ENCODE results near the gene POU2F1. TPM values are rescaled to one million over a fixed set of nuclear protein-coding genes. Genes with fewer than 3 reads are reported as not detected.

POU2F1 gene
- total RNA-seq, 1 donor from 2014 or later = 3.9 TPM

DNA sequence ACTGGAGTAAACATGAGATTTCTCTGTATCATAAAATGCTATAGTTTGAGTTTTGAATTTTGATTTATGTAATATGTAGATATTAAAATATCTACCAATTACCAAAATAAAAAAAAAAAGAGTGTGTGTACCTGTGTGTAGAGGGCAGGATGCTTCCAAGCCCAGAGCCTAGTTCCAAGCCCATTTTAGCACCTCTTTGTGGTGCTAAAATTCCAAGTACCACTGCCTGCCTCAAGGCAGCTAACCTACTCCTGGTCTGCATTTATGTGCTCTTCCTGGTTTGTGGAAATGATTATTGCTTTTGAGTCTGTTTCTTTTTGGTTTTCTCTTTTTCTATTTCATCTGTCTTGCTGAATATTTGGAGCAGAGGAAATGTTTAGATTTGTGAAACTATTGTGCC is 8.7 kb upstream of the POU2F1 start:
- no peak for FAIRE-seq
- H3K36me3 ChIP-seq (ENCODE audit: control insufficient read depth, insufficient read depth, low read length) = no peaks in the 10 kb centered on the region
- TF ChIP-seq CTCF (IDR thresholded peaks at IDR 0.05; ENCODE audit: insufficient read depth, low read length, severe bottlenecking) = no peak

GRCh38 chr1:167216809-167217208 is 3.9 kb upstream of the POU2F1 start:
- H3K36me3 ChIP-seq (ENCODE audit: control insufficient read depth, insufficient read depth, low read length) = no peaks in the 10 kb centered on the region
- no peak overlapping the region for H3K4me3 ChIP-seq (ENCODE audit: low read depth, low read length)
- no peaks in the 10 kb centered on the region for H3K27me3 ChIP-seq (ENCODE audit: control insufficient read depth, insufficient read depth, low read length)
- no peak for FAIRE-seq
- TF ChIP-seq CTCF (IDR thresholded peaks at IDR 0.05; ENCODE audit: insufficient read depth, low read length, severe bottlenecking) = no peak
- no peak for DNase-seq (ENCODE audit: low read depth)

More for the DNA sequence above, 8.7 kb upstream of the POU2F1 start:
- Histone ChIP-seq H3K4me3 (ENCODE audit: low read depth, low read length) (no peak overlapping the region), H3K27me3 (ENCODE audit: control insufficient read depth, insufficient read depth, low read length) (no peaks in the 10 kb centered on the region)
- DNase-seq (ENCODE audit: low read depth) = no peak

DNA sequence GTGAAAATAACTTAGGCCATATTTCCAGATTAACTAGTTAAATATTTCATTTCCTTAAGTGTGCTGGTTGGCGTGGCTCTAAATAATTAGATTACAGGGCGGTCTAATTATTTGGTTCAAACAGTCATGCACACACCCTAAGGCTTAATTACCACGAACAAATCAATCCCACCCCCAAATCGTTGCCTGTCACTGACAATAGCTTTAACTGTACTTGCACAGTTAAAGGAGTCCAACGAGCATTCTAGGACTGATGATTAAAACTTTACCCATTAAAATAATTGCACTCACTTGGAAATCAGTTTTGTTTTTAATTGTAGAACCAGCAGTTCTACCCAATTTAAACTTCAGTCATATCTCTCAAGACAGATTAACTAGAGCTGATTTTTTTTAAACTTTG is 1.5 kb upstream of the POU2F1 start:
- H3K4me3 ChIP-seq (ENCODE audit: low read depth, low read length) = peak overlapping the region; percentile 77
- no peaks in the 10 kb centered on the region for H3K36me3 ChIP-seq (ENCODE audit: control insufficient read depth, insufficient read depth, low read length)
- no peak for DNase-seq (ENCODE audit: low read depth)
- H3K27me3 ChIP-seq (ENCODE audit: control insufficient read depth, insufficient read depth, low read length) = no peaks in the 10 kb centered on the region
- no peak for TF ChIP-seq CTCF (IDR thresholded peaks at IDR 0.05; ENCODE audit: insufficient read depth, low read length, severe bottlenecking)
- FAIRE-seq = no peak

- FAIRE-seq (no peak), DNase-seq (ENCODE audit: low read depth) (peak; percentile 80)
- no peak for TF ChIP-seq CTCF (IDR thresholded peaks at IDR 0.05; ENCODE audit: insufficient read depth, low read length, severe bottlenecking)
- peak overlapping the region; percentile 77 for H3K4me3 ChIP-seq (ENCODE audit: low read depth, low read length)
- H3K36me3 ChIP-seq (ENCODE audit: control insufficient read depth, insufficient read depth, low read length) = no peaks in the 10 kb centered on the region
- no peaks in the 10 kb centered on the region for H3K27me3 ChIP-seq (ENCODE audit: control insufficient read depth, insufficient read depth, low read length)
These were observed 795 bp upstream of the POU2F1 start for GRCh38 chr1:167219646-167220536.

- no peak for DNase-seq (ENCODE audit: low read depth)
- FAIRE-seq = no peak
- no peaks in the 10 kb centered on the region for H3K36me3 ChIP-seq (ENCODE audit: control insufficient read depth, insufficient read depth, low read length)
- H3K4me3 ChIP-seq (ENCODE audit: low read depth, low read length) = peak overlapping the region; percentile 72
- H3K27me3 ChIP-seq (ENCODE audit: control insufficient read depth, insufficient read depth, low read length) = no peaks in the 10 kb centered on the region
- no peak for TF ChIP-seq CTCF (IDR thresholded peaks at IDR 0.05; ENCODE audit: insufficient read depth, low read length, severe bottlenecking)
These were observed 546 bp downstream of the POU2F1 start for GRCh38 chr1:167221126-167221737.

Data from bronchial epithelial cell (primary cell).